Daoy (cell line): ENCODE results near the gene DKK1. TPM values are rescaled to one million over a fixed set of nuclear protein-coding genes. Genes with fewer than 3 reads are reported as not detected.
"Not testable (repeated sequence)": the region's sequence is repeated elsewhere in the genome, so short reads cannot be mapped to it uniquely, and the experiment has no call there.

Experiments used
- DNase-seq: peaks from one replicate; pipeline ENCODE4 v3.0.0-alpha.2; 2015; ENCODE audit warnings: low read depth
- total RNA-seq: library from RNA; depleted of rRNA; stranded (reverse); fragments of >200 nt; shearing (Covaris generic); gene quantifications from 2 replicates; pipeline ENCODE4 v1.2.3, GENCODE V29; 2014

DKK1 gene
- total RNA-seq, 1 experiment from 2014 or later, result 39.8 TPM

- peak; percentile 25 for DNase-seq
Observed at GRCh38 chr10:52318136-52318701, 4.1 kb downstream of the DKK1 start.

- DNase-seq, result peak; percentile 75
Observed at GRCh38 chr10:52318822-52319464, 4.9 kb downstream of the DKK1 start.

- peak; percentile 7 for DNase-seq
Observed at GRCh38 chr10:52319926-52320325, 5.8 kb downstream of the DKK1 start.

- DNase-seq, result no peak
Observed at GRCh38 chr10:52322323-52322722, 8.2 kb downstream of the DKK1 start.

GRCh38 chr10:52322936-52323335, 8.9 kb downstream of the DKK1 start:
- DNase-seq, result no peak

- DNase-seq, result no peak
Observed at GRCh38 chr10:52326382-52326781, 12.3 kb downstream of the DKK1 start.

- no peak for DNase-seq
Observed at GRCh38 chr10:52331638-52332364, 17.7 kb downstream of the DKK1 start.

- no peak for DNase-seq
Observed at GRCh38 chr10:52332815-52333214, 18.7 kb downstream of the DKK1 start.

- no peak for DNase-seq
Observed at GRCh38 chr10:52334595-52334994, 20.5 kb downstream of the DKK1 start.

GRCh38 chr10:52335665-52336064, 21.6 kb downstream of the DKK1 start:
- DNase-seq, result no peak

GRCh38 chr10:52337225-52337624, 23.1 kb downstream of the DKK1 start:
- no peak for DNase-seq

GRCh38 chr10:52343439-52343838, 29.4 kb downstream of the DKK1 start:
- no peak for DNase-seq

GRCh38 chr10:52346394-52347326, 32.6 kb downstream of the DKK1 start:
- DNase-seq, result no peak

GRCh38 chr10:52347327-52347667, 33.2 kb downstream of the DKK1 start:
- DNase-seq, result no peak

- DNase-seq, result no peak
Observed at GRCh38 chr10:52348037-52348564, 34.0 kb downstream of the DKK1 start.

GRCh38 chr10:52351914-52352330, 37.8 kb downstream of the DKK1 start:
- no peak for DNase-seq

GRCh38 chr10:52353205-52353604, 39.1 kb downstream of the DKK1 start:
- no peak for DNase-seq

GRCh38 chr10:52353960-52354394, 39.9 kb downstream of the DKK1 start:
- no peak for DNase-seq

GRCh38 chr10:52357971-52358370, 43.9 kb downstream of the DKK1 start:
- no peak for DNase-seq

- no peak for DNase-seq
Observed at GRCh38 chr10:52359441-52359840, 45.4 kb downstream of the DKK1 start.

GRCh38 chr10:52365547-52366432, 51.7 kb downstream of the DKK1 start:
- not testable (repeated sequence) for DNase-seq
